Esophagus muscularis mucosa (tissue), 4 donors: Measurements from ENCODE around the gene RABL3.

Experiments used
- EP300 ChIP-seq: sonication (generic); formaldehyde crosslinking; IDR thresholded peaks from one replicate; pipeline ENCODE4 v1.6.1; 2017; ENCODE audit warnings: antibody characterized with exemption
- POLR2A ChIP-seq: fragments of 450-650 bp; IDR thresholded peaks from one replicate; pipeline ENCODE4 v1.6.1; 2017; ENCODE audit warnings: antibody characterized with exemption, moderate library complexity, mild to moderate bottlenecking, low read depth
- POLR2AphosphoS5 ChIP-seq, 2 donors: sonication (generic); formaldehyde crosslinking; IDR thresholded peaks; one replicate each; pipeline ENCODE4 v1.6.1; 2017; ENCODE audit warnings: antibody characterized with exemption in 2 of 2
- TF ChIP-seq, protein P1 (sequence below), 3 experiments: fragments of 200-600 bp in 2 of 3; fragments of 450-650 bp in 1 of 3; sonication (generic) in 2 of 3; IDR thresholded peaks; one replicate each; pipeline ENCODE4 v1.5.1; 2017 to 2019; ENCODE audit warnings: antibody characterized with exemption in 3 of 3, mild to moderate bottlenecking in 2 of 3, moderate library complexity in 1 of 3

GRCh38 chr3:120742849-120743365 is 591 bp upstream of the RABL3 start:
- TF ChIP-seq, protein P1, sequence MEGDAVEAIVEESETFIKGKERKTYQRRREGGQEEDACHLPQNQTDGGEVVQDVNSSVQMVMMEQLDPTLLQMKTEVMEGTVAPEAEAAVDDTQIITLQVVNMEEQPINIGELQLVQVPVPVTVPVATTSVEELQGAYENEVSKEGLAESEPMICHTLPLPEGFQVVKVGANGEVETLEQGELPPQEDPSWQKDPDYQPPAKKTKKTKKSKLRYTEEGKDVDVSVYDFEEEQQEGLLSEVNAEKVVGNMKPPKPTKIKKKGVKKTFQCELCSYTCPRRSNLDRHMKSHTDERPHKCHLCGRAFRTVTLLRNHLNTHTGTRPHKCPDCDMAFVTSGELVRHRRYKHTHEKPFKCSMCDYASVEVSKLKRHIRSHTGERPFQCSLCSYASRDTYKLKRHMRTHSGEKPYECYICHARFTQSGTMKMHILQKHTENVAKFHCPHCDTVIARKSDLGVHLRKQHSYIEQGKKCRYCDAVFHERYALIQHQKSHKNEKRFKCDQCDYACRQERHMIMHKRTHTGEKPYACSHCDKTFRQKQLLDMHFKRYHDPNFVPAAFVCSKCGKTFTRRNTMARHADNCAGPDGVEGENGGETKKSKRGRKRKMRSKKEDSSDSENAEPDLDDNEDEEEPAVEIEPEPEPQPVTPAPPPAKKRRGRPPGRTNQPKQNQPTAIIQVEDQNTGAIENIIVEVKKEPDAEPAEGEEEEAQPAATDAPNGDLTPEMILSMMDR (IDR thresholded peaks at IDR 0.05) = no peak
- no peak for TF ChIP-seq EP300
- no peak for TF ChIP-seq POLR2A
- TF ChIP-seq POLR2AphosphoS5 (IDR thresholded peaks at IDR 0.05) = no peak
